ENCODE results near the gene OR5B3. TPM values are rescaled to one million over a fixed set of nuclear protein-coding genes. Genes with fewer than 3 reads are reported as not detected.
"Not testable (repeated sequence)": the region's sequence is repeated elsewhere in the genome, so short reads cannot be mapped to it uniquely, and the experiment has no call there.

Gene OR5B3
- total and polyA plus RNA-seq, 2 of the 13 experiments (the other 11 are each of a cell fraction or from before 2014, with no cell fraction given), result not detected

- no peaks in the 10 kb centered on the region for H4K20me1 ChIP-seq (ENCODE audit: insufficient read depth, low read length)
- no peaks in the 10 kb centered on the region; a peak in 1 of 5 replicates for H3K27me3 ChIP-seq (ENCODE audit: control insufficient read depth in 1 of 2, insufficient read depth in 2 of 2, low read length in 2 of 2)
- ChIA-PET POLR2A (no interaction called here), CTCF (ENCODE audit: low intra/inter-chr PET ratio, low total read pairs) (no interaction called here)
- H3K4me2 ChIP-seq (ENCODE audit: low read depth, low read length), result no peak within 1 kb of the TSS
- no peak within 1 kb of the TSS for H2AFZ ChIP-seq (ENCODE audit: low read length)
- H3K79me2 ChIP-seq (ENCODE audit: insufficient read depth, low read length), result no peaks in the 10 kb centered on the region
- DNase-seq (ENCODE audit: low spot score) (no peak), ATAC-seq (no peak), FAIRE-seq (no peak)
- WGBS (ENCODE audit: low lambda C conversion rate), result 0% methylated on average over 1 of the region's 3 CpGs
- TF ChIP-seq MTF2 (CRISPR knock-in tag; IDR thresholded peaks at IDR 0.05; ENCODE audit: borderline replicate concordance) (no peak), ATAD3A (CRISPR knock-in tag; IDR thresholded peaks at IDR 0.05) (no peak), FOSL1 (CRISPR knock-in tag; IDR thresholded peaks at IDR 0.05; ENCODE audit: borderline replicate concordance) (no peak), AFF4 (CRISPR knock-in tag; IDR thresholded peaks at IDR 0.05) (no peak), ZBTB1 (CRISPR knock-in tag; IDR thresholded peaks at IDR 0.05; ENCODE audit: borderline replicate concordance) (no peak), ZNF782 (CRISPR knock-in tag; IDR thresholded peaks at IDR 0.05; ENCODE audit: borderline replicate concordance) (no peak), ZNF547 (CRISPR knock-in tag; IDR thresholded peaks at IDR 0.05) (no peak), ZC3H4 (CRISPR knock-in tag; IDR thresholded peaks at IDR 0.05; ENCODE audit: borderline replicate concordance) (no peak), ZNF367 (CRISPR knock-in tag; IDR thresholded peaks at IDR 0.05; ENCODE audit: borderline replicate concordance) (no peak), ZFP90 (CRISPR knock-in tag; IDR thresholded peaks at IDR 0.05; ENCODE audit: borderline replicate concordance) (no peak)
- in situ Hi-C loops (cut with HindIII; ENCODE audit: extremely low pct_ligation_motif_present, low pct_unique_long_range_greater_than_20kb), result no loop called here
- H3K4me3 ChIP-seq (replicated peaks in 1 of 3; ENCODE audit: insufficient read depth in 1 of 3, low read depth in 2 of 3, low read length in 3 of 3), result no peak within 1 kb of the TSS
- H3K9ac ChIP-seq (ENCODE audit: insufficient read depth, low read depth, low read length), result no peak within 1 kb of the TSS
- no peaks in the 10 kb centered on the region for H3K4me1 ChIP-seq (ENCODE audit: insufficient read depth, low read length)
- no peaks in the 10 kb centered on the region for H3K36me3 ChIP-seq (replicated peaks in 1 of 2; ENCODE audit: control insufficient read depth in 1 of 2, insufficient read depth in 2 of 2, low read length in 2 of 2)
- intact Hi-C loops (cut with micrococcal nuclease; ENCODE audit: unreplicated experiment), result no loop called here
- no TSS peak for BruUV-seq (replicated peaks)
- H3K9me3 ChIP-seq (ENCODE audit: low read length), result no peaks in the 10 kb centered on the region
- H3K27ac ChIP-seq (ENCODE audit: extremely low read length, insufficient read depth, low read length), result no peak within 1 kb of the TSS
These were observed 21.3 kb upstream of the OR5B3 start, which contains the start of gene OR5B2 for GRCh38 chr11:58428021-58428420. TSS of gene OR5B2 (minus strand) at chr11:58428121. CDS start at chr11:58423261, 4,860 bp downstream.

- POLR2A ChIA-PET; H3K4me3 ChIP-seq (replicated peaks in 1 of 3; ENCODE audit: insufficient read depth in 1 of 3, low read depth in 2 of 3, low read length in 3 of 3); H3K27me3 ChIP-seq (ENCODE audit: control insufficient read depth in 1 of 2, insufficient read depth in 2 of 2, low read length in 2 of 2); DNase-seq (ENCODE audit: low spot score); H3K4me2 ChIP-seq (ENCODE audit: low read depth, low read length); H3K4me1 ChIP-seq (ENCODE audit: insufficient read depth, low read length); H3K9ac ChIP-seq (ENCODE audit: insufficient read depth, low read depth, low read length); CTCF ChIA-PET (ENCODE audit: low intra/inter-chr PET ratio, low total read pairs); BruUV-seq (replicated peaks); H3K79me2 ChIP-seq (ENCODE audit: insufficient read depth, low read length); H4K20me1 ChIP-seq (ENCODE audit: insufficient read depth, low read length); H3K36me3 ChIP-seq (replicated peaks in 1 of 2; ENCODE audit: control insufficient read depth in 1 of 2, insufficient read depth in 2 of 2, low read length in 2 of 2); ATAC-seq; FAIRE-seq; H3K9me3 ChIP-seq (ENCODE audit: low read length); H3K27ac ChIP-seq (ENCODE audit: extremely low read length, insufficient read depth, low read length); H2AFZ ChIP-seq (ENCODE audit: low read length): not testable (repeated sequence)
- 0% methylated on average over 1 of the region's 2 CpGs for whole genome bisulfite sequencing (ENCODE audit: low lambda C conversion rate)
- in situ Hi-C loops (cut with HindIII; ENCODE audit: extremely low pct_ligation_motif_present, low pct_unique_long_range_greater_than_20kb), result loop anchor here (25.0 kb wide), 1 partner anchor 113 kb away; the partner anchor contains the start of gene OR5B21
- intact Hi-C loops (cut with micrococcal nuclease; ENCODE audit: unreplicated experiment), result loop anchor here (10.0 kb wide), 1 partner anchor 115 kb away; no protein-coding TSS in a partner anchor
These were observed 7.1 kb downstream of the OR5B3 start for GRCh38 chr11:58399622-58400021.

All from HepG2 (cell line).